ENCODE results near the gene FBXW10.
A peak's percentile ranks its signal among the peaks of the same experiment; 100 is the strongest.
"Not testable (repeated sequence)": the region's sequence is repeated elsewhere in the genome, so short reads cannot be mapped to it uniquely, and the experiment has no call there.

The FBXW10 gene, protein sequence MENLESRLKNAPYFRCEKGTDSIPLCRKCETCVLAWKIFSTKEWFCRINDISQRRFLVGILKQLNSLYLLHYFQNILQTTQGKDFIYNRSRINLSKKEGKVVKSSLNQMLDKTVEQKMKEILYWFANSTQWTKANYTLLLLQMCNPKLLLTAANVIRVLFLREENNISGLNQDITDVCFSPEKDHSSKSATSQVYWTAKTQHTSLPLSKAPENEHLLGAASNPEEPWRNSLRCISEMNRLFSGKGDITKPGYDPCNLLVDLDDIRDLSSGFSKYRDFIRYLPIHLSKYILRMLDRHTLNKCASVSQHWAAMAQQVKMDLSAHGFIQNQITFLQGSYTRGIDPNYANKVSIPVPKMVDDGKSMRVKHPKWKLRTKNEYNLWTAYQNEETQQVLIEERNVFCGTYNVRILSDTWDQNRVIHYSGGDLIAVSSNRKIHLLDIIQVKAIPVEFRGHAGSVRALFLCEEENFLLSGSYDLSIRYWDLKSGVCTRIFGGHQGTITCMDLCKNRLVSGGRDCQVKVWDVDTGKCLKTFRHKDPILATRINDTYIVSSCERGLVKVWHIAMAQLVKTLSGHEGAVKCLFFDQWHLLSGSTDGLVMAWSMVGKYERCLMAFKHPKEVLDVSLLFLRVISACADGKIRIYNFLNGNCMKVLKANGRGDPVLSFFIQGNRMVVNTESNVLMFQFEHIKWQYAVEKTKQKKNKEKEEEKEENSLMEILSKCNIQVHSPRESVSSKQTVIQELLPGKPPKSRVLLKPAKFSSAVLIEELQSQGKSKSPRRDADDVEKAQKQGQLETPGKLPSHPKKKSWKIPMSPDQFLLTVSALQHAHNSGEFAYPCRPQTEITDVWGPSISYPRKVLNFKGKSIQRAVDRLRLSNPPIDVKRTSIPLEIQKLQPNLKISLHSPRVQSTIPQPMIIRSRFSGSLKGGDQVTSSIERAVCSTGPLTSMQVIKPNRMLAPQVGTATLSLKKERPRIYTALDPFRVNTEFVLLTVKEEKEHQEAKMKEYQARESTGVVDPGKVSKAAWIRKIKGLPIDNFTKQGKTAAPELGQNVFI

GRCh38 chr17:18743699-18744421 is at the start of gene FBXW10:
TSS of gene FBXW10 (plus strand) at chr17:18744054. CDS start at chr17:18744245, 191 bp downstream.
- not testable (repeated sequence) for DNase-seq

- DNase-seq = not testable (repeated sequence)
Observed at GRCh38 chr17:18695143-18695542, 48.7 kb upstream of the FBXW10 start.

DNA sequence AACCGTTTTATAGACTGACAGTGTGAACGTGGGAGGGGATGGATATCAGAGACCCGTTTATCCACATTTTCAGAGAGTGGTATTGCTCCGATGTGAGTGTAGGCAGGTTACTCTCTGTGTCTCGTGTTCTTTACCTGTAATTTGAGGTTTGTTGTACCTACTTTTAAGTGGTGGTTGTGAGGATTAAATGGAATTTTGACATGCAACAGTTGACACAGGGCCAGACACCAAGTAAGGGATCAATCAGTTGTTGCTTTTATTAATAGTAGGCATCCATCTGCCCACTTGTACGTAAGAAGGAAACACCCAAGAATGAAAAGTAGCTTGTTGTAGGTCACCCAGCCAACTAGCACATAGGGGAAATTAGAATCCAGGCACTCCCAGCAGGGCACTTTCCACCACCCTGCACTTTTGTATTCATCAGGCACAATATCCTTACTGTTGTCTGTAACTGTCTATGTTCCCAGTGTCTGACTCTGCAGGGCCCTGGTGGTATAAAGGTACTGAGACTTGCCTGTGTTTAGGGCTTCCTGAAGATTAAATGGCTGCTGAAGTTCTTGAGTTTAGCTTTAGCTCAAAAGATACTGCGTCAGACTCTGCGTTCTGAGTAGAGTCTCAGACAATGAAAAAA is 45.3 kb upstream of the FBXW10 start:
- DNase-seq = not testable (repeated sequence)

- DNase-seq = not testable (repeated sequence)
Observed at GRCh38 chr17:18705955-18706354, 37.9 kb upstream of the FBXW10 start.

DNA sequence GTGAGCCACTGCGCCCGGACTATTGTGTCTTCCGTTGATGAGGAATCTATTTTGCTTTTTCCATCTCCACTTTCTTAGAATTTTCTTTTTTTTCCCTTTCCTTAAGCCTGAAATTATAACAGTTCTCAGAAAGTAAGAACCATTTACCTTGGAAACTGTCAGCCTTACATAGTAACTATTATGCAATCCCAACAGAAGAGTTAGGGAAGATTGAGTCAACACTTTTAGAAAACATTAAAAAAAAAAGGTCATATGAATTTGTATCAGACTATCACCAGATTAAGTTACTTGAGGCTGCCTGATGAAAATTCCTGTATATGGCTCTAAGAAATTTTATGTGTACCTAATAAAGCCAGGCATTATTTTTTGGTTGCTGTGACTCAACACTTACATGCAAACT is 35.6 kb upstream of the FBXW10 start:
- DNase-seq = not testable (repeated sequence)

DNA sequence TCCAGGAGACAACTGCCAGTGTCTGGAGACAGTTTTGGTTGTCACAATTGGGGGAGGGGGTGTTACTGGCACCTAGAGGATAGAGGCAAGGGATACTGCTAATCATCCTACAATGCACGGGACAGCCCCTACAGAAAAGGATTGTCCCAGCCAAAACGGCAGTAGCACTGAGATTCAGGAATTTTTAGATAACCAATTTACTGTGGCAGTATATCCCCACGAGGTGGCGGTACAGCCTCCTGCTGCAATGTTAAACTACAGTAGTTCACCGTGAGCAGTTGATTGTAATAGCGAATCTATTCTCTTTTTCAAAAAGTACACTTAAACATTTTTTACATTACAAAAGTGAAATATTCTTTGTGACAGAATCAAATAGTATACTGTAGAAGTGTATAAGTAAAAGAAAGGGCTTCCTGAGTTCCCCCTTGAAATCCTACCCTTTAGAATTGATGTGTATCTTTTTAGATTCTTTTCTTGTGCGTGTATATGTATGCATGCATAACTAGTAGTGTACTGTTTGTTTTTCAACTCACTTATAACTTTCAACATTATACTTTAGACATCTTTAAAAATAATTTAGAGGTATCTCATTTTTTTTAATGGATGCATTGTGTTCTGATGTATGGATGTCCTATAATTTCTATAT is 31.4 kb upstream of the FBXW10 start:
- DNase-seq = peak; percentile 51

DNA sequence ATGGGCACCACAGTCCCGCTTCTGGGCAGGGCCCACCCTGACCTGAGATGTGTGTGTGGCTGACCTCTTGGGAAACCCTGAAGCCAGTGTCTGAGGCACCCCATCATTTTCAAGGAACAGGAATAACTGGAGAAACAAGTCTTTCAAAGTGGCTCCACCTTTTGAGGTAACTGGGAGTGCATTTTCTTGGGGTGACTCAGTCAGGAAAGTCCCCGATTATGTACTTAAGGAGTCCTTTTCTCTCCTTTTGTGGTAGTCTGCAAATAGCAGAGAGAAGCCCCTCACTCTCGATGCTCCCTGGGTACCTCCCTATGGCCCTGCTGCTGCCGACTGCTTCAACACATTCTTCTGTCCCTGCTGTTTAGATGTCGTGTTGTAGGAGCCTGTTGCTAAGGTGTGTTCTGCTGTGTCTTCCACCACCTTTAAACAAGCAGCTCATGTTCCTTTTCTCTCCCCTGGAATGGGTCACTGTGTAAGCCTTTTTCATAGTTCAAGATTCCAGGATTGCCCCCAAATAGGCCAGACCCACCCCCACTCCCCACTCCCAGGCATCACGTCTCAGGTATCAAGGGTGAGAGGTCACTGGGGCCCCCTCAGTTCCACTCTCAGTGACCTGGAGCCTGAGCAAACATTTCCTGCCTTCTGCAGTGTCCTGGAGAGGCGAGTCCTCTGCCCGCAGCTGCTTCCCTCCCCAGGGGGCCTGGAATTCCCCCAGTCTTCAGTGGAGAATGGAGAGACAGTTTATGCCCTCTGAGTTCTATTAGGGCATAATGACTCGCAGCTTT is 25.0 kb upstream of the FBXW10 start:
- DNase-seq = not testable (repeated sequence)

GRCh38 chr17:18719428-18720110 is 24.3 kb upstream of the FBXW10 start:
- not testable (repeated sequence) for DNase-seq

DNA sequence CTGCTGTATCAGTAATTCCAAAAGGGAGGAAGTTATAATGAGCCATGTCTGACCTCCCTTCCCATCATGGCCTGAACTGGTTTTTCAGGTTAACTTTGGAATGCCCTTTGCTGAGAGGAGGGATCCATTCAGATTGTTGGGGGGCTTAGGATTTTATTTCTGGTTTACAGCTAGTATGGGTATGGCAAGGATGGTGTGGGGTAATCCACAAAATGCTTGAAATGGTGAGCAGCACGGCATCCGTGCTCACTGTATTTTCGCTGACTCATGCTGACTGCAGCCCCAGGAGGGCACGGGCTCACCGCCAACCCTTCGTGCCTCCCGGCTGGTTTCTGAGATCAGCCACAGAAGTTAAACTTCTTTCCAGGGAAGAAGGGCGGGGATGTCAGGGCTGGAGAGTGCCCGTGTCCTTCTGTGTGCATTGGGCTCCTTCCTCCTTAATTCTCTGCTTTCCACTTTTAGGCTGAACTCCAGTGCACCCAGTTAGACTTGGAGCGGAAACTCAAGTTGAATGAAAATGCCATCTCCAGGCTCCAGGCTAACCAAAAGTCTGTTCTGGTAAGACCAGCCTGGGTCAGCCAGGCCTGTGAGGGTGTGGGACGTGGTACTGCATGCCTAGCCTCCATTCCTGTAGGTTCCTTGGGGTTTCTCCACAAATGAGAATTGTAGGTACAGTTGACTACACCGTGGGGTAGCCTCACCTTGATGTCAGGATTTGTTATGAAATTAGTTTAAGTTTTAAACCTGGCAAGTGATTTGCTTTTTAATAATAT is 21.9 kb upstream of the FBXW10 start:
- DNase-seq = not testable (repeated sequence)

DNA sequence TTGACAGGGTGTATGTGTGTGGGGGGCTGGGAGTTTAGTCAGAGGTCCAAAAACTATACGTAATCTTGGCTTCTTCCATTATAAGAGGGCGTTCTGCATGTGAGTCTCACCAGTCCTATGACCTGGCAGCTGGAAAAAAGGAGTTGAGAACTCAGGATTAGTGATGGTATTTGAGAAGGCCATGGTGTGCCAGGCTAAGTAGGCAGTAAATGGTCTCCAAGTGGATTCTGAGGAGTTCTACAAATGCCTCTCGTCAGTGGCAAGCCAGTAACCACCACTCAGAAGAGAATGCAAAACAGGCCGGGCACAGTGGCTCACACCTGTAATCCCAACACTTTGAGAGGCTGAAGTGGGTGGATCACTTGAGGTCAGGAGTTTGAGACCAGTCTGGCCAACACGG is 21.2 kb upstream of the FBXW10 start:
- not testable (repeated sequence) for DNase-seq

GRCh38 chr17:18723509-18723908 is 20.3 kb upstream of the FBXW10 start:
- not testable (repeated sequence) for DNase-seq

DNA sequence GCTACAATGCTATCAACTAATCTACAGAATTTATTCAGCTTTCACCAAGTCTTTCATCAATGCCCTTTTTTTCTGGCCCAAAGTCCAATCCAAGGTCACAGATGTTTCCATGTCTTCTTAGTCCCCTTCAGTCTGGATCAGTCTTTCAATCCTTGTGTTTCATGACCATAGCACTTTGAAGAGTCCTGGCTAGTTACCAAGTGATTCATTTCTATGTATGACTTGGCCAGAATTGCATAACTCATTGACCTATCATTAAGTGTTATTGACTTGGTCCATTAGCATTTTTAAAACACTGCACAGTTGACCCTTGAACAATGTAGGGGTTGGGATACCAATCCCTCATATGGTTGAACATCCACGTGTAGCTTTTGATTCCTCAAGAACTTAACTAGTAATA is 11.4 kb upstream of the FBXW10 start:
- DNase-seq = not testable (repeated sequence)

GRCh38 chr17:18733350-18733749 is 10.5 kb upstream of the FBXW10 start:
- not testable (repeated sequence) for DNase-seq

GRCh38 chr17:18739616-18740391 is 4.0 kb upstream of the FBXW10 start:
- DNase-seq = not testable (repeated sequence)

- not testable (repeated sequence) for DNase-seq
Observed at GRCh38 chr17:18741228-18741627, 2.6 kb upstream of the FBXW10 start.

DNA sequence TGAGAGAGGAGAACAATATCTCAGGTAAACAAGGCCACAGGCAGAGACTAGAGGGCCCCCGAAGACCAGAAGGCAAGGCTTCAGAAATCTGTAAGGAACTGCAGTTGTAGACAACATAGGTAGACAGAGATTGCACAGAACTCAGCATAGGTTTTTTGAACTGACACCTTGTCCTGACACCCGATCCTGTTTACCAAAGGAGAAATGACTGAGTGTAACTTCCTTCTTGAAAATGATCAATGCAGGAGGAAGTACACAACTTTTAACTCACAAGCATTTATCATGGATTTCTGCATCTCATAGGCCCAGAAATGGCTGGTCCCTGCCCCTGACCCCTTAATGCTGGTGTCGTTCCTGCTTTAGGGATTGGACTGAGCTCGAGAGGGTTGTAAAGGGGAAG is 872 bp downstream of the FBXW10 start:
- DNase-seq = not testable (repeated sequence)

DNA sequence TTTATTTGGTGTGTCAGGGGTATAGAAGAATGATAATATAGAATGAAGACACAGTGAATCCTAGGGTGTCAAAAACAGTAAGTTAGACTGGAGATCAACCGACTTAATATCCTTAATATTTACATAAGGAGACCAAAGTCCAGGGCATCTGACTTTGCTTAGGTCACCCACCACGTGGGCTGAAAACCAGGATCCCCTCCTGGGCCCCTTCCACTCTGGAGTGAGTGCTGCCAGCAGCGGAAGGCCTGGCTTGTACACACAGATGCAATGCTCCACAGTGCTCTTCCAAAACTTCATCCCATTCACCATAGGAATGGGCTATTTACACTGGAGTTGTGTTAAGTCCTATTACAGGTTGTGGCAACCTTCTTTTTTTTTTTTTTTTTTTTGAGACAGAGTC is 2.7 kb downstream of the FBXW10 start:
- not testable (repeated sequence) for DNase-seq

DNA sequence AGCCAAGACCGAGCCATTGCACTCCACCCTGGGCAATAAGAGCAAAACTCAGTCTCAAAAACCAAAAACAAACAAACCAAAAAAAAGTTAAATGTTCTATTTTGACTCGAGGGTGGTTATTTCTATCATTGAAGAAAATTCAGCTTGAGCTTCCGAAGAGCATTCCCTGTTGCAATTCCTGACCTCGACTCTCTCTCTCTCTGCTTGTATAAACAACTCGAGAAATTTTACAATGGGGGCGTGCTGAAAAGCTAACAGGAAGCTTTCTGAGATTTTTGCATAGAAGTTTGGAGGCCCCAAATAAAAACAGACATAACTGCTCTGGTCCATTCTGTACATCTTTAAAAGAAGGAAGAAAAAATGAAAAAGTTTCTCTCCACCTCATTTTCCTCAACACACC is 3.6 kb downstream of the FBXW10 start:
- DNase-seq = not testable (repeated sequence)
